HCT116 (cell line): ENCODE measurements around the gene CAPN2.

Experiments
- CEBPB ChIP-seq: IDR thresholded peaks from 2 replicates; pipeline ENCODE4 v1.6.1; 2012; ENCODE audit warnings: low read depth
- EGR1 ChIP-seq: IDR thresholded peaks from 2 replicates; pipeline ENCODE4 v1.6.1; 2012; ENCODE audit warnings: low read depth
- EZH2phosphoT487 ChIP-seq: fragments of 200-600 bp; IDR thresholded peaks from 2 replicates; pipeline ENCODE4 v1.6.1; 2018; ENCODE audit warnings: antibody characterized with exemption, borderline replicate concordance
- POLR2A ChIP-seq: IDR thresholded peaks from 2 replicates; pipeline ENCODE4 v1.7.0; 2011; ENCODE audit warnings: borderline replicate concordance; ENCODE audit not compliant: insufficient read depth, insufficient read length; ENCODE audit errors: extremely low read depth
- POLR2AphosphoS5 ChIP-seq: IDR thresholded peaks from 2 replicates; pipeline ENCODE4 v1.6.1; 2011; ENCODE audit warnings: mild to moderate bottlenecking, low read depth, low read length, moderate library complexity
- RAD21 ChIP-seq: IDR thresholded peaks from 2 replicates; pipeline ENCODE4 v1.6.1; 2012; ENCODE audit warnings: low read depth, mild to moderate bottlenecking
- SIN3A ChIP-seq: IDR thresholded peaks from 2 replicates; pipeline ENCODE4 v1.6.1; 2012; ENCODE audit warnings: low read depth
- YY1 ChIP-seq: IDR thresholded peaks from 2 replicates; pipeline ENCODE4 v1.6.1; 2011; ENCODE audit warnings: low read length, low read depth, moderate library complexity, mild to moderate bottlenecking; ENCODE audit not compliant: insufficient replicate concordance; ENCODE audit errors: extremely low read depth
- ZFX ChIP-seq: fragments of 450-650 bp; IDR thresholded peaks from 2 replicates; pipeline ENCODE4 v1.6.1; 2017
- TF ChIP-seq, protein P1 (sequence below), 3 experiments: fragments of 200-600 bp in 1 of 3; sonication (generic) in 1 of 3; IDR thresholded peaks in 2 of 3; conservative IDR thresholded peaks in 1 of 3; 2 replicates each; pipeline ENCODE4 v1.5.1; 2012 to 2017; ENCODE audit warnings: low read depth in 2 of 3, low read length in 2 of 3, antibody characterized with exemption in 1 of 3, borderline replicate concordance in 1 of 3, control low read depth in 1 of 3, mild to moderate bottlenecking in 1 of 3, mixed read lengths in 1 of 3, mixed run types in 1 of 3, moderate library complexity in 1 of 3; ENCODE audit not compliant: insufficient read depth in 1 of 3
- TF ChIP-seq, protein P2 (sequence below): IDR thresholded peaks from 2 replicates; pipeline ENCODE4 v1.6.1; 2012; ENCODE audit warnings: low read depth
- TF ChIP-seq, protein P3 (sequence below): IDR thresholded peaks from 2 replicates; pipeline ENCODE4 v1.6.1; 2012

DNA sequence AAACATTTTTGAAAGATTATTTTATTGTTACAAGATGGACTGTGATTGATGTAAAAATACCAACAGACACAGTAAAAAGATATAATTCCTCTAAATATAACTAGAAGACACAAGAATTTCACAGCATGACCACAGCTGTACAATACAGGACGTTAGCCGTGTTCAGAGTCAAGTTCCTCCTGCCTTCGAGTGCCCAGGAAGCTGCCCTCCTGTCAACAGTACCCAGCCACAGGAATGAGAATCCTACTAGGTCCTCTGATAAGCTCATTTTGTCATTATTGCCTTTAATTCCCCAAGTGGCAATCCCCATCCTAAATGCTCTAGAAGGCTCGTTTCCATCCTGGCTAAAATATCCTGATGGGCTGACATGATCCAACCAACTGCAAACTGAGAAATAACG lies 16.4 kb upstream of the CAPN2 start:
- TF ChIP-seq RAD21 (no peak), EGR1 (no peak), POLR2A (no peak), ZFX (no peak), SIN3A (no peak), POLR2AphosphoS5 (no peak), YY1 (no peak), CEBPB (no peak), EZH2phosphoT487 (no peak)
- TF ChIP-seq, protein P1, sequence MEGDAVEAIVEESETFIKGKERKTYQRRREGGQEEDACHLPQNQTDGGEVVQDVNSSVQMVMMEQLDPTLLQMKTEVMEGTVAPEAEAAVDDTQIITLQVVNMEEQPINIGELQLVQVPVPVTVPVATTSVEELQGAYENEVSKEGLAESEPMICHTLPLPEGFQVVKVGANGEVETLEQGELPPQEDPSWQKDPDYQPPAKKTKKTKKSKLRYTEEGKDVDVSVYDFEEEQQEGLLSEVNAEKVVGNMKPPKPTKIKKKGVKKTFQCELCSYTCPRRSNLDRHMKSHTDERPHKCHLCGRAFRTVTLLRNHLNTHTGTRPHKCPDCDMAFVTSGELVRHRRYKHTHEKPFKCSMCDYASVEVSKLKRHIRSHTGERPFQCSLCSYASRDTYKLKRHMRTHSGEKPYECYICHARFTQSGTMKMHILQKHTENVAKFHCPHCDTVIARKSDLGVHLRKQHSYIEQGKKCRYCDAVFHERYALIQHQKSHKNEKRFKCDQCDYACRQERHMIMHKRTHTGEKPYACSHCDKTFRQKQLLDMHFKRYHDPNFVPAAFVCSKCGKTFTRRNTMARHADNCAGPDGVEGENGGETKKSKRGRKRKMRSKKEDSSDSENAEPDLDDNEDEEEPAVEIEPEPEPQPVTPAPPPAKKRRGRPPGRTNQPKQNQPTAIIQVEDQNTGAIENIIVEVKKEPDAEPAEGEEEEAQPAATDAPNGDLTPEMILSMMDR (IDR thresholded peaks at IDR 0.05 in 2 of 3, conservative IDR thresholded peaks at IDR 0.05 in 1 of 3; ENCODE audit: borderline replicate concordance in 1 of 3, insufficient read depth in 1 of 3, low read depth in 2 of 3, low read length in 2 of 3), result no peak
- TF ChIP-seq, protein P2, sequence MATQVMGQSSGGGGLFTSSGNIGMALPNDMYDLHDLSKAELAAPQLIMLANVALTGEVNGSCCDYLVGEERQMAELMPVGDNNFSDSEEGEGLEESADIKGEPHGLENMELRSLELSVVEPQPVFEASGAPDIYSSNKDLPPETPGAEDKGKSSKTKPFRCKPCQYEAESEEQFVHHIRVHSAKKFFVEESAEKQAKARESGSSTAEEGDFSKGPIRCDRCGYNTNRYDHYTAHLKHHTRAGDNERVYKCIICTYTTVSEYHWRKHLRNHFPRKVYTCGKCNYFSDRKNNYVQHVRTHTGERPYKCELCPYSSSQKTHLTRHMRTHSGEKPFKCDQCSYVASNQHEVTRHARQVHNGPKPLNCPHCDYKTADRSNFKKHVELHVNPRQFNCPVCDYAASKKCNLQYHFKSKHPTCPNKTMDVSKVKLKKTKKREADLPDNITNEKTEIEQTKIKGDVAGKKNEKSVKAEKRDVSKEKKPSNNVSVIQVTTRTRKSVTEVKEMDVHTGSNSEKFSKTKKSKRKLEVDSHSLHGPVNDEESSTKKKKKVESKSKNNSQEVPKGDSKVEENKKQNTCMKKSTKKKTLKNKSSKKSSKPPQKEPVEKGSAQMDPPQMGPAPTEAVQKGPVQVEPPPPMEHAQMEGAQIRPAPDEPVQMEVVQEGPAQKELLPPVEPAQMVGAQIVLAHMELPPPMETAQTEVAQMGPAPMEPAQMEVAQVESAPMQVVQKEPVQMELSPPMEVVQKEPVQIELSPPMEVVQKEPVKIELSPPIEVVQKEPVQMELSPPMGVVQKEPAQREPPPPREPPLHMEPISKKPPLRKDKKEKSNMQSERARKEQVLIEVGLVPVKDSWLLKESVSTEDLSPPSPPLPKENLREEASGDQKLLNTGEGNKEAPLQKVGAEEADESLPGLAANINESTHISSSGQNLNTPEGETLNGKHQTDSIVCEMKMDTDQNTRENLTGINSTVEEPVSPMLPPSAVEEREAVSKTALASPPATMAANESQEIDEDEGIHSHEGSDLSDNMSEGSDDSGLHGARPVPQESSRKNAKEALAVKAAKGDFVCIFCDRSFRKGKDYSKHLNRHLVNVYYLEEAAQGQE, result no peak
- TF ChIP-seq, protein P3, sequence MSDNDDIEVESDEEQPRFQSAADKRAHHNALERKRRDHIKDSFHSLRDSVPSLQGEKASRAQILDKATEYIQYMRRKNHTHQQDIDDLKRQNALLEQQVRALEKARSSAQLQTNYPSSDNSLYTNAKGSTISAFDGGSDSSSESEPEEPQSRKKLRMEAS, result no peak
